ENCODE results near the gene OS9. TPM values are rescaled to one million over a fixed set of nuclear protein-coding genes. Genes with fewer than 3 reads are reported as not detected.

The OS9 gene
- polyA plus RNA-seq, 2 of the 4 experiments (the other 2 are of a cell fraction), result 128 to 183 TPM

DNA sequence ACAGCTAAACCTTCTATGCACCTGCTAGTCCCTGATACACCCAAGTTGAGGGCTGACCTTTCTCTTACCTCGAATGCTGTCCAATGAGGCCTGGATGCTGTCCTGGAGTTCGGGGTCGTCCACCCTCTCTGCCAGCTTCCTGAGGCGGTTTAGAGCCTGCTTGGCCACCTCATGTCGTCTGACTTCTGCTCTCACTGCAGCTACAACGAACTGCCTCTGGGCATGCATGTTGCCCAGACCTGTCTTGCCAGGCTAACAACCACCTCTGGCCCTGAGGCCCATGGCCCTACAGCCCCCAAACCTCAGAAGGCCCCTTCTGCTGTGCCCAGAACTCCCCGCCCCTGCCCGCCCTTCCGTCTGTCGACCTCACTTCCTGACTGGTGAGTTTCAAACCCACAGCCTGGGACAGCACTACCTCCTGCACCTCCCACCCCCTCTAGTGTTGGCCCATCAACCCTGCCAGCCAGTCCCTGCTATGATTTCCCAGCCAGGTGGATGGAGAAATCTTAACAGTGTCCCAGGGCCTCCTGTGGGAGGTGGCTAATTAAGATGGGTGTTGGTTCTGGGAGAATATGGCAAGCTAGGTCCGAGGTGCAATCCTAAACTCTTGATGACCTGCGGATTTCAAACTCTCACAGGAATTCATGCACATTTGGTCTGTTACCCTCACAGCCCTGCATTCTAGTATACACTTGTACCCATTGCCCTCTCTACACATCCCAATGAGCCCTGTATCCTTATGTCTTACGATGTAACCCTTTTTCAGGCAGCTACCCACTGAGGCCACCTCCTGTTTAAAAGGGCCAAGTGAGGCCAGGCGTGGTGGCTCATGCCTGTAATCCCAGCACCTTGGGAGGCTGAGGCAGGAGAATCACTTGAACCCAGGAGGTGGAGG is 48.2 kb downstream of the OS9 start:
- DNase-seq (ENCODE audit: low read depth in 1 of 2, low spot score in 1 of 2), result peak in 1 of 2 experiments; percentile 52
- H3K27ac ChIP-seq, result no peak overlapping the region

DNA sequence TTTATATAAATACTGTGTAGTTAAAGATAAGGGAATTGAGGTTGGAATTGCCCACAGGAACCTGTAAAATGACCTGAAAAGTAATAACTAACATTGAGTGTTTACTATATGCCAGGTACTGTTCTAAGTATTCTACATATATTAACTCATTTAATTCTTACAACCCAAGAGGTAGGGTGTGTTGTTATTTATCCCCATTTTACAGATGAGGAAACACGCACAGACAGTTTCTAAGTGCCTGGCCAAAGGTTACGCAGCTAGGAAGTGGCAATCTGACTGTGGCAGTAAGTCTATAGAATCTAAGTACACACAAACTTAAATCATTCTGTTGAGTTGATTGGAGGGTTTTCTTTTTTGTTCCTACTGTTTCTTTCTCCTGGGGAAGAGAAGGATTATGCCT is 49.8 kb downstream of the OS9 start:
- Histone ChIP-seq H3K4me3 (peak overlapping the region; percentile 70), H3K4me1 (peaks cover 16% of the 10 kb centered on the region; the same call in 2 of the 3 replicates), H3K9me3 (no peaks in the 10 kb centered on the region), H3K4me2 (peak overlapping the region; percentile 79), H3K27ac (peak overlapping the region; percentile 93 to 98; a peak in 4 of 6 replicates)
- no peak for FAIRE-seq
- ChIA-PET CTCF (interaction anchor here (1.2 to 3.1 kb wide), 5 partner anchors 8 to 160 kb away, joined by 3 to 14 read pairs (median 7); no protein-coding TSS in a partner anchor), POLR2A (interaction anchor here (0.9 to 1.7 kb wide), 6 partner anchors 8 to 28 kb away, joined by 3 to 7 read pairs (median 6); partner anchors contain the start of genes CYP27B1, EEF1AKMT3 and METTL1)
- TF ChIP-seq ZNF302 (CRISPR knock-in tag; IDR thresholded peaks at IDR 0.05) (no peak), NPAS2 (CRISPR knock-in tag; IDR thresholded peaks at IDR 0.05; ENCODE audit: borderline replicate concordance) (no peak), PHF8 (IDR thresholded peaks at IDR 0.05; ENCODE audit: borderline replicate concordance, low read depth) (no peak)
- TF ChIP-seq, protein P1, sequence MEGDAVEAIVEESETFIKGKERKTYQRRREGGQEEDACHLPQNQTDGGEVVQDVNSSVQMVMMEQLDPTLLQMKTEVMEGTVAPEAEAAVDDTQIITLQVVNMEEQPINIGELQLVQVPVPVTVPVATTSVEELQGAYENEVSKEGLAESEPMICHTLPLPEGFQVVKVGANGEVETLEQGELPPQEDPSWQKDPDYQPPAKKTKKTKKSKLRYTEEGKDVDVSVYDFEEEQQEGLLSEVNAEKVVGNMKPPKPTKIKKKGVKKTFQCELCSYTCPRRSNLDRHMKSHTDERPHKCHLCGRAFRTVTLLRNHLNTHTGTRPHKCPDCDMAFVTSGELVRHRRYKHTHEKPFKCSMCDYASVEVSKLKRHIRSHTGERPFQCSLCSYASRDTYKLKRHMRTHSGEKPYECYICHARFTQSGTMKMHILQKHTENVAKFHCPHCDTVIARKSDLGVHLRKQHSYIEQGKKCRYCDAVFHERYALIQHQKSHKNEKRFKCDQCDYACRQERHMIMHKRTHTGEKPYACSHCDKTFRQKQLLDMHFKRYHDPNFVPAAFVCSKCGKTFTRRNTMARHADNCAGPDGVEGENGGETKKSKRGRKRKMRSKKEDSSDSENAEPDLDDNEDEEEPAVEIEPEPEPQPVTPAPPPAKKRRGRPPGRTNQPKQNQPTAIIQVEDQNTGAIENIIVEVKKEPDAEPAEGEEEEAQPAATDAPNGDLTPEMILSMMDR (IDR thresholded peaks at IDR 0.05), result no peak
- no peak for DNase-seq (ENCODE audit: low read depth in 1 of 2, low spot score in 1 of 2)
- no peak for ATAC-seq
- 92% methylated on average over 2 of the region's 2 CpGs for WGBS (ENCODE audit: missing lambda C conversion rate)

More for the DNA sequence above, 48.2 kb downstream of the OS9 start:
- Histone ChIP-seq H3K9me3 (no peaks in the 10 kb centered on the region), H3K4me1 (peaks cover 30% of the 10 kb centered on the region), H3K4me2 (no peak overlapping the region), H3K4me3 (no peak overlapping the region)
- no peak for TF ChIP-seq NR3C1 (IDR thresholded peaks at IDR 0.05)
- TF ChIP-seq, protein P2, sequence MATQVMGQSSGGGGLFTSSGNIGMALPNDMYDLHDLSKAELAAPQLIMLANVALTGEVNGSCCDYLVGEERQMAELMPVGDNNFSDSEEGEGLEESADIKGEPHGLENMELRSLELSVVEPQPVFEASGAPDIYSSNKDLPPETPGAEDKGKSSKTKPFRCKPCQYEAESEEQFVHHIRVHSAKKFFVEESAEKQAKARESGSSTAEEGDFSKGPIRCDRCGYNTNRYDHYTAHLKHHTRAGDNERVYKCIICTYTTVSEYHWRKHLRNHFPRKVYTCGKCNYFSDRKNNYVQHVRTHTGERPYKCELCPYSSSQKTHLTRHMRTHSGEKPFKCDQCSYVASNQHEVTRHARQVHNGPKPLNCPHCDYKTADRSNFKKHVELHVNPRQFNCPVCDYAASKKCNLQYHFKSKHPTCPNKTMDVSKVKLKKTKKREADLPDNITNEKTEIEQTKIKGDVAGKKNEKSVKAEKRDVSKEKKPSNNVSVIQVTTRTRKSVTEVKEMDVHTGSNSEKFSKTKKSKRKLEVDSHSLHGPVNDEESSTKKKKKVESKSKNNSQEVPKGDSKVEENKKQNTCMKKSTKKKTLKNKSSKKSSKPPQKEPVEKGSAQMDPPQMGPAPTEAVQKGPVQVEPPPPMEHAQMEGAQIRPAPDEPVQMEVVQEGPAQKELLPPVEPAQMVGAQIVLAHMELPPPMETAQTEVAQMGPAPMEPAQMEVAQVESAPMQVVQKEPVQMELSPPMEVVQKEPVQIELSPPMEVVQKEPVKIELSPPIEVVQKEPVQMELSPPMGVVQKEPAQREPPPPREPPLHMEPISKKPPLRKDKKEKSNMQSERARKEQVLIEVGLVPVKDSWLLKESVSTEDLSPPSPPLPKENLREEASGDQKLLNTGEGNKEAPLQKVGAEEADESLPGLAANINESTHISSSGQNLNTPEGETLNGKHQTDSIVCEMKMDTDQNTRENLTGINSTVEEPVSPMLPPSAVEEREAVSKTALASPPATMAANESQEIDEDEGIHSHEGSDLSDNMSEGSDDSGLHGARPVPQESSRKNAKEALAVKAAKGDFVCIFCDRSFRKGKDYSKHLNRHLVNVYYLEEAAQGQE (IDR thresholded peaks at IDR 0.05), result no peak
- TF ChIP-seq TP53 (CRISPR knock-in tag; IDR thresholded peaks at IDR 0.05), result no peak
- TF ChIP-seq, protein P3, sequence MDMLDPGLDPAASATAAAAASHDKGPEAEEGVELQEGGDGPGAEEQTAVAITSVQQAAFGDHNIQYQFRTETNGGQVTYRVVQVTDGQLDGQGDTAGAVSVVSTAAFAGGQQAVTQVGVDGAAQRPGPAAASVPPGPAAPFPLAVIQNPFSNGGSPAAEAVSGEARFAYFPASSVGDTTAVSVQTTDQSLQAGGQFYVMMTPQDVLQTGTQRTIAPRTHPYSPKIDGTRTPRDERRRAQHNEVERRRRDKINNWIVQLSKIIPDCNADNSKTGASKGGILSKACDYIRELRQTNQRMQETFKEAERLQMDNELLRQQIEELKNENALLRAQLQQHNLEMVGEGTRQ (IDR thresholded peaks at IDR 0.05), result no peak
- no peak for TF ChIP-seq MAFK (IDR thresholded peaks at IDR 0.05; ENCODE audit: partially characterized antibody)
- no peak for TF ChIP-seq MAZ (IDR thresholded peaks at IDR 0.05; ENCODE audit: borderline replicate concordance, low read depth, low read length)
- no peak for TF ChIP-seq EHMT2 (IDR thresholded peaks at IDR 0.05; ENCODE audit: low read depth)
- no peak for TF ChIP-seq ESRRA (IDR thresholded peaks at IDR 0.05; ENCODE audit: borderline replicate concordance, low read length)
- TF ChIP-seq BHLHE40 (IDR thresholded peaks at IDR 0.05; ENCODE audit: low read depth, low read length), result no peak
- TF ChIP-seq SREBF2 (IDR thresholded peaks at IDR 0.05), result no peak
- TF ChIP-seq, protein P4, sequence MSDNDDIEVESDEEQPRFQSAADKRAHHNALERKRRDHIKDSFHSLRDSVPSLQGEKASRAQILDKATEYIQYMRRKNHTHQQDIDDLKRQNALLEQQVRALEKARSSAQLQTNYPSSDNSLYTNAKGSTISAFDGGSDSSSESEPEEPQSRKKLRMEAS (IDR thresholded peaks at IDR 0.05), result no peak
- no peak for TF ChIP-seq HOXB5 (CRISPR knock-in tag; IDR thresholded peaks at IDR 0.05)
- TF ChIP-seq, protein P5, sequence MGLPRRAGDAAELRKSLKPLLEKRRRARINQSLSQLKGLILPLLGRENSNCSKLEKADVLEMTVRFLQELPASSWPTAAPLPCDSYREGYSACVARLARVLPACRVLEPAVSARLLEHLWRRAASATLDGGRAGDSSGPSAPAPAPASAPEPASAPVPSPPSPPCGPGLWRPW (IDR thresholded peaks at IDR 0.05), result no peak
- no peak for TF ChIP-seq ZFP36 (IDR thresholded peaks at IDR 0.05; ENCODE audit: borderline replicate concordance, partially characterized antibody)
- TF ChIP-seq KDM5A (IDR thresholded peaks at IDR 0.05), result no peak
- no peak for TF ChIP-seq EHF (CRISPR knock-in tag; IDR thresholded peaks at IDR 0.05)
- TF ChIP-seq RAD21 (conservative IDR thresholded peaks at IDR 0.05 in 1 of 2, IDR thresholded peaks at IDR 0.05 in 1 of 2), result no peak
- TF ChIP-seq CHD2 (IDR thresholded peaks at IDR 0.05; ENCODE audit: low read length, partially characterized antibody), result no peak
- TF ChIP-seq CBX8 (IDR thresholded peaks at IDR 0.05), result no peak
- TF ChIP-seq CBX2 (IDR thresholded peaks at IDR 0.05; ENCODE audit: borderline replicate concordance, low read depth), result no peak
- CTCF ChIA-PET, result interaction anchor here (0.8 to 10.7 kb wide), 6 partner anchors 8 to 48 kb away, joined by 3 to 242 read pairs (median 3); partner anchors contain the start of gene OS9
- POLR2A ChIA-PET, result no interaction called here
- ATAC-seq (no peak), FAIRE-seq (no peak)
- WGBS (ENCODE audit: missing lambda C conversion rate), result 55% methylated on average over 14 of the region's 14 CpGs

Measured in A549 (cell line).